ENCODE data around the gene NXNL1. TPM values are rescaled to one million over a fixed set of nuclear protein-coding genes. Genes with fewer than 3 reads are reported as not detected.

NXNL1 gene
- total and polyA plus RNA-seq, 2 of the 8 experiments (the other 6 are each of a cell fraction or from before 2014, with no cell fraction given), result not detected

GRCh38 chr19:17456127-17456526, 4.6 kb downstream of the NXNL1 start:
- H3K18ac ChIP-seq (ENCODE audit: extremely low read depth, low read length), result peak overlapping the region; percentile 32; the same call in 1 of the 2 replicates
- peaks cover 0 to 9% (median 4%) of the 10 kb centered on the region in 4 experiments; a peak in 5 of 7 replicates for H3K4me1 ChIP-seq (replicated peaks in 1 of 4; ENCODE audit: control insufficient read depth in 3 of 4, insufficient read depth in 4 of 4, low read length in 3 of 4)
- H3K36me3 ChIP-seq (ENCODE audit: control insufficient read depth in 2 of 4, insufficient read depth in 4 of 4, low read length in 3 of 4), result no peaks in the 10 kb centered on the region
- H3K27ac ChIP-seq (ENCODE audit: low read depth, low read length), result no peak overlapping the region
- POLR2A ChIA-PET (ENCODE audit: partially characterized antibody), result no interaction called here
- no peaks in the 10 kb centered on the region for H3K79me1 ChIP-seq (ENCODE audit: low read depth, low read length)
- no peaks in the 10 kb centered on the region for H3K79me2 ChIP-seq (ENCODE audit: control insufficient read depth in 1 of 2, insufficient read depth in 2 of 2, low read length in 2 of 2)
- no peak overlapping the region for H3K56ac ChIP-seq (replicated peaks; ENCODE audit: insufficient read length, low read depth, low read length)
- H4K5ac ChIP-seq (ENCODE audit: insufficient read length, low read depth, low read length), result no peak overlapping the region
- H4K8ac ChIP-seq (ENCODE audit: extremely low read depth, insufficient read depth, low read length), result peak overlapping the region; percentile 68; the same call in 1 of the 2 replicates
- no peak overlapping the region for H3K14ac ChIP-seq (ENCODE audit: insufficient read length)
- H2BK20ac ChIP-seq (ENCODE audit: low read length), result no peak overlapping the region
- peaks cover 6 to 27% (median 22%) of the 10 kb centered on the region in 4 experiments for H3K27me3 ChIP-seq (replicated peaks in 1 of 4; ENCODE audit: control insufficient read depth in 3 of 4, extremely low read depth in 1 of 4, insufficient read depth in 3 of 4, low read length in 3 of 4)
- H2BK12ac ChIP-seq (ENCODE audit: low read depth, low read length), result no peak overlapping the region
- peak overlapping the region; percentile 96; the same call in 1 of the 2 replicates for H2AFZ ChIP-seq (ENCODE audit: low read length)
- H3K4me2 ChIP-seq (ENCODE audit: insufficient read depth in 1 of 2, low read depth in 2 of 2, low read length in 2 of 2), result peak overlapping the region; percentile 58 to 73
- DNase-seq (ENCODE audit: low read depth in 1 of 2, low spot score in 2 of 2) (no peak), FAIRE-seq (no peak)
- peaks cover 0 to 2% of the 10 kb centered on the region in 2 experiments for H4K20me1 ChIP-seq (replicated peaks in 1 of 2; ENCODE audit: control insufficient read depth in 1 of 2, insufficient read depth in 2 of 2, low read length in 2 of 2)
- H3K9me3 ChIP-seq (ENCODE audit: insufficient read depth in 2 of 2, low read depth in 1 of 2, low read length in 1 of 2), result no peaks in the 10 kb centered on the region
- H4K91ac ChIP-seq (replicated peaks; ENCODE audit: insufficient read length, low read length), result peak overlapping the region; percentile 65
- no peak overlapping the region for H3K9ac ChIP-seq (replicated peaks in 1 of 4; ENCODE audit: extremely low read depth in 1 of 4, low read depth in 3 of 4, low read length in 3 of 4)
- no peak for TF ChIP-seq SP2 (IDR thresholded peaks at IDR 0.05; ENCODE audit: low read length)
- no peak for TF ChIP-seq KDM5A (IDR thresholded peaks at IDR 0.05; ENCODE audit: low read length)
- no peak for TF ChIP-seq ATF3 (IDR thresholded peaks at IDR 0.05; ENCODE audit: insufficient read depth, low read depth, low read length)
- no peak for TF ChIP-seq HDAC6 (IDR thresholded peaks at IDR 0.05; ENCODE audit: low read depth, low read length)
- no peak for TF ChIP-seq USF2 (IDR thresholded peaks at IDR 0.05; ENCODE audit: low read length)
- no peak for TF ChIP-seq TCF12 (IDR thresholded peaks at IDR 0.05; ENCODE audit: low read depth, low read length)
- no peak for TF ChIP-seq CBX8 (IDR thresholded peaks at IDR 0.05; ENCODE audit: borderline replicate concordance, low read depth, low read length)
- no peak for TF ChIP-seq CEBPB (IDR thresholded peaks at IDR 0.05; ENCODE audit: low read depth, low read length)
- no peak for TF ChIP-seq POLR2AphosphoS5 (IDR thresholded peaks at IDR 0.05; ENCODE audit: low read depth, low read length)
- TF ChIP-seq TEAD4 (IDR thresholded peaks at IDR 0.05; ENCODE audit: low read depth, low read length), result no peak
- no peak for TF ChIP-seq BRCA1 (IDR thresholded peaks at IDR 0.05; ENCODE audit: low read depth, low read length)
- no peak for TF ChIP-seq FOSL1 (IDR thresholded peaks at IDR 0.05; ENCODE audit: insufficient read depth, low read depth, low read length)
- no peak for TF ChIP-seq SIN3A (conservative IDR thresholded peaks at IDR 0.05 in 1 of 2, IDR thresholded peaks at IDR 0.05 in 1 of 2; ENCODE audit: low read depth in 1 of 2, low read length in 2 of 2)
- H3K4me3 ChIP-seq (ENCODE audit: extremely low read depth in 1 of 4, insufficient read depth in 2 of 4, low read depth in 3 of 4, low read length in 4 of 4), result peak overlapping the region in 2 of 4 experiments; percentile 9 to 38; a peak in 3 of 8 replicates
- H2AK5ac ChIP-seq (ENCODE audit: low read depth, low read length), result no peak overlapping the region
- no peak overlapping the region for H3K23ac ChIP-seq (ENCODE audit: insufficient read length)
- CTCF ChIA-PET (ENCODE audit: partially characterized antibody), result interaction anchor here (2.4 to 2.8 kb wide), 2 partner anchors 15 to 19 kb away, joined by 7 to 13 read pairs; no protein-coding TSS in a partner anchor
- H3K23me2 ChIP-seq (ENCODE audit: low read depth, low read length), result no peaks in the 10 kb centered on the region; the same call in 1 of the 2 replicates
- WGBS, 2 experiments (ENCODE audit: extremely low coverage in 1 of 2, insufficient coverage in 1 of 2, insufficient read length in 1 of 2, insufficient replicate concordance in 2 of 2, low coverage in 1 of 2, low lambda C conversion rate in 2 of 2, missing lambda C conversion rate in 1 of 2), result 71% methylated on average over 11 of the region's 11 CpGs; no CpG with 5 or more reads in 1 of the 2 experiments
- no peak overlapping the region for H3K4ac ChIP-seq (replicated peaks; ENCODE audit: insufficient read length, low read depth, low read length)
- no peak overlapping the region for H2BK120ac ChIP-seq (replicated peaks; ENCODE audit: low read depth, low read length)
- H2BK5ac ChIP-seq (ENCODE audit: low read depth, low read length), result no peak overlapping the region
- H2BK15ac ChIP-seq (ENCODE audit: low read length), result 0 out of 2 replicates have a peak overlapping the region, but pooled peaks have one; percentile 81

Data from H1 (cell line).